Measurements from ENCODE around the gene DDX41. TPM values are rescaled to one million over a fixed set of nuclear protein-coding genes. Genes with fewer than 3 reads are reported as not detected.

The DDX41 gene
- total and polyA plus RNA-seq, 2 donors (not counting 3 experiments of a cell fraction or from before 2014, with no cell fraction given): 103 to 118 TPM

- intact Hi-C loops (cut with micrococcal nuclease) (no loop called here), dilution Hi-C loops (cut with MboI; ENCODE audit: extremely low pct_ligation_motif_present, low sequenced_read_pairs) (no loop called here)
- DNase-seq (ENCODE audit: low read depth, low spot score) (no peak), FAIRE-seq (no peak)
- no peak overlapping the region for H3K27ac ChIP-seq (ENCODE audit: insufficient read depth, low read depth, low read length)
- no peak overlapping the region for H3K4me2 ChIP-seq (ENCODE audit: insufficient read depth, low read length)
- peaks cover 0 to 3% of the 10 kb centered on the region in 2 experiments for H3K36me3 ChIP-seq (ENCODE audit: control insufficient read depth in 2 of 2, extremely low read depth in 1 of 2, insufficient read depth in 2 of 2, low read length in 2 of 2)
- H3K9me1 ChIP-seq (replicated peaks; ENCODE audit: control insufficient read depth, extremely low read depth, insufficient read depth, low read length): no peaks in the 10 kb centered on the region
- H4K20me1 ChIP-seq (replicated peaks; ENCODE audit: control insufficient read depth, extremely low read depth, insufficient read depth, low read length): no peaks in the 10 kb centered on the region
- H3K4me3 ChIP-seq (replicated peaks in 1 of 3; ENCODE audit: insufficient read depth in 1 of 3, low read depth in 1 of 3, low read length in 3 of 3): no peak overlapping the region
- CTCF ChIA-PET: interaction anchor here (1.2 to 4.8 kb wide), 4 partner anchors 13 to 101 kb away, joined by 7 to 58 read pairs (median 37); no protein-coding TSS in a partner anchor
- POLR2A ChIA-PET: no interaction called here
- H3K9me3 ChIP-seq (replicated peaks; ENCODE audit: control insufficient read depth, insufficient read depth, low read length): no peaks in the 10 kb centered on the region
- H3K4me1 ChIP-seq (ENCODE audit: control insufficient read depth, extremely low read depth, insufficient read depth, low read length): peaks cover 6% of the 10 kb centered on the region
- no peaks in the 10 kb centered on the region for H3K27me3 ChIP-seq (ENCODE audit: control insufficient read depth in 2 of 2, insufficient read depth in 2 of 2, low read length in 2 of 2)
- BruUV-seq (replicated peaks): no TSS peak
- no peak overlapping the region for H2AFZ ChIP-seq (ENCODE audit: low read depth, low read length)
- no peaks in the 10 kb centered on the region for H3K79me2 ChIP-seq (ENCODE audit: control insufficient read depth, insufficient read depth, low read length)
- TF ChIP-seq FOS (IDR thresholded peaks at IDR 0.05; ENCODE audit: borderline replicate concordance, insufficient read depth, low read length): no peak
- no peak for TF ChIP-seq POLR2A (IDR thresholded peaks at IDR 0.05; ENCODE audit: low read depth, low read length)
- TF ChIP-seq JUN (IDR thresholded peaks at IDR 0.05; ENCODE audit: borderline replicate concordance, insufficient read depth, insufficient read length, low read depth): no peak
- no peak for TF ChIP-seq GATA2 (IDR thresholded peaks at IDR 0.05; ENCODE audit: insufficient read depth, insufficient read length, low read depth, low read length)
- TF ChIP-seq EZH2 (IDR thresholded peaks at IDR 0.05; ENCODE audit: borderline replicate concordance, low read depth, low read length, severe bottlenecking): no peak
- no peak for TF ChIP-seq MAX (IDR thresholded peaks at IDR 0.05; ENCODE audit: insufficient read depth, insufficient read length)
- TF ChIP-seq MYC (IDR thresholded peaks at IDR 0.05; ENCODE audit: low read depth, low read length): no peak
- TF ChIP-seq POLR2AphosphoS5 (IDR thresholded peaks at IDR 0.05; ENCODE audit: insufficient read depth, low read depth, low read length): no peak
- no peak for TF ChIP-seq CTCF (IDR thresholded peaks at IDR 0.05; ENCODE audit: extremely low read depth in 1 of 2, insufficient read depth in 1 of 2, low read depth in 1 of 2, low read length in 2 of 2)
- H3K9ac ChIP-seq (replicated peaks; ENCODE audit: extremely low read depth, insufficient read depth, low read length): no peak overlapping the region
Measured at GRCh38 chr5:177504086-177505056, 12.4 kb downstream of the DDX41 start.

Data from endothelial cell of umbilical vein (primary cell).